Measurements from ENCODE around the gene SLC35F1.

DNA sequence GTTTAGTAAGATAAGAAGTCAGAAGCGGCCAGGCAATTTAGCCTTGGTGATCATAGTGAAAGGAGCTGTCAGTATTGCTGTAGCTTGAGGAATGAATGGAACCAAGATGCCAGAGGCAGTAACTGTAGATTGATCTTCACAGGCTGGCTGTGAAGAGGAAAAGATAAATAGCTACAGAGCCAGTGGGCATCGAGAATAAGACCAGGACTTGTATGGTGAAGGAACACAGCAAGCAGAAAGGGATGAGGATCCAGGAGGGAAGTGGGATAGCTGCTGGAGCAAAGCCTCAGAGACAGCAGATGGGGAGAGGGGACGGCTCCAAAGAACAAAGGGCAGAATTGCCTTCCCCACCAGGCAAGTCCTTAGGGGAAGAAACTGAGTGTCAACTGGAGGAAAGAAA is 346.7 kb downstream of the SLC35F1 start:
- TF ChIP-seq, protein P1, sequence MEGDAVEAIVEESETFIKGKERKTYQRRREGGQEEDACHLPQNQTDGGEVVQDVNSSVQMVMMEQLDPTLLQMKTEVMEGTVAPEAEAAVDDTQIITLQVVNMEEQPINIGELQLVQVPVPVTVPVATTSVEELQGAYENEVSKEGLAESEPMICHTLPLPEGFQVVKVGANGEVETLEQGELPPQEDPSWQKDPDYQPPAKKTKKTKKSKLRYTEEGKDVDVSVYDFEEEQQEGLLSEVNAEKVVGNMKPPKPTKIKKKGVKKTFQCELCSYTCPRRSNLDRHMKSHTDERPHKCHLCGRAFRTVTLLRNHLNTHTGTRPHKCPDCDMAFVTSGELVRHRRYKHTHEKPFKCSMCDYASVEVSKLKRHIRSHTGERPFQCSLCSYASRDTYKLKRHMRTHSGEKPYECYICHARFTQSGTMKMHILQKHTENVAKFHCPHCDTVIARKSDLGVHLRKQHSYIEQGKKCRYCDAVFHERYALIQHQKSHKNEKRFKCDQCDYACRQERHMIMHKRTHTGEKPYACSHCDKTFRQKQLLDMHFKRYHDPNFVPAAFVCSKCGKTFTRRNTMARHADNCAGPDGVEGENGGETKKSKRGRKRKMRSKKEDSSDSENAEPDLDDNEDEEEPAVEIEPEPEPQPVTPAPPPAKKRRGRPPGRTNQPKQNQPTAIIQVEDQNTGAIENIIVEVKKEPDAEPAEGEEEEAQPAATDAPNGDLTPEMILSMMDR (IDR thresholded peaks at IDR 0.05) = no peak
- no peak for TF ChIP-seq POLR2A (IDR thresholded peaks at IDR 0.05)

All from lower leg skin (tissue), 3 donors.